Esophagus (tissue), 2 donors: Measurements from ENCODE around the gene CLEC5A. TPM values are rescaled to one million over a fixed set of nuclear protein-coding genes. Genes with fewer than 3 reads are reported as not detected.
"Not testable (repeated sequence)": the region's sequence is repeated elsewhere in the genome, so short reads cannot be mapped to it uniquely, and the experiment has no call there.

ENCODE experiments used
- H3K27ac ChIP-seq, 2 donors: one replicate each; pipeline ENCODE4 v1.5.1; 2013; ENCODE audit warnings: low read depth in 2 of 2, mild to moderate bottlenecking in 2 of 2, inconsistent platforms in 1 of 2, low read length in 1 of 2, moderate library complexity in 1 of 2
- H3K27me3 ChIP-seq, 2 donors: one replicate each; pipeline ENCODE4 v1.6.1; 2013; ENCODE audit warnings: low read length in 2 of 2, control low read depth in 1 of 2, mild to moderate bottlenecking in 1 of 2; ENCODE audit not compliant: insufficient read depth in 2 of 2, control insufficient read depth in 1 of 2
- H3K36me3 ChIP-seq, 2 donors: one replicate each; pipeline ENCODE4 v1.6.1; 2013; ENCODE audit warnings: low read length in 1 of 2; ENCODE audit not compliant: control insufficient read depth in 2 of 2, insufficient read depth in 2 of 2
- H3K4me1 ChIP-seq, 2 donors: one replicate each; pipeline ENCODE4 v1.6.1; 2013; ENCODE audit warnings: low read length in 1 of 2; ENCODE audit not compliant: control insufficient read depth in 2 of 2, insufficient read depth in 2 of 2
- H3K4me3 ChIP-seq, 2 donors: one replicate each; pipeline ENCODE4 v1.5.1; 2013; ENCODE audit warnings: low read length in 2 of 2, mild to moderate bottlenecking in 2 of 2, low read depth in 1 of 2, moderate library complexity in 1 of 2
- H3K9me3 ChIP-seq, 2 donors: one replicate each; pipeline ENCODE4 v1.6.1; 2013; ENCODE audit warnings: mild to moderate bottlenecking in 2 of 2, low read depth in 1 of 2, low read length in 1 of 2, moderate library complexity in 1 of 2; ENCODE audit not compliant: control insufficient read depth in 2 of 2, insufficient read depth in 1 of 2
- WGBS, 2 donors: extraction: QIAGEN DNeasy Blood & Tissue Kit; methylation state at CpG; one replicate each; pipeline ENCODE4 v1.1.7; 2013; 5-methylcytosine and 5-hydroxymethylcytosine counted together
- polyA plus RNA-seq, 2 donors: library from polyadenylated mRNA; stranded (reverse); fragments of 200-250 nt; gene quantifications; one replicate each; pipeline ENCODE4 v1.2.3, GENCODE V29; 2013
- donor health status: healthy with polysubstance abuse.
- donor health status: Bipolar disorder and iron deficiency.

The CLEC5A gene
- polyA plus RNA-seq = under 1 TPM; 0.69 to 0.78 TPM

- Histone ChIP-seq H3K9me3 (peaks cover 0 to 2% of the 10 kb centered on the region in 2 donors), H3K36me3 (no peaks in the 10 kb centered on the region), H3K27ac (no peak within 1 kb of the TSS), H3K4me1 (no peaks in the 10 kb centered on the region), H3K27me3 (no peaks in the 10 kb centered on the region), H3K4me3 (no peak within 1 kb of the TSS)
- WGBS, 2 donors = 66 to 69% methylated on average over 3 of the region's 3 CpGs
Observed at GRCh38 chr7:141946796-141947195, at the start of gene CLEC5A. CLEC5A (minus strand) TSS chr7:141946974; CDS start chr7:141946292, 682 bp downstream.

GRCh38 chr7:141993354-141993753 lies 46.6 kb upstream of the CLEC5A start:
- H3K9me3 ChIP-seq = no peaks in the 10 kb centered on the region
- no peak overlapping the region for H3K27ac ChIP-seq
- no peaks in the 10 kb centered on the region for H3K4me1 ChIP-seq
- 73 to 74% methylated on average over 1 of the region's 1 CpG for WGBS, 2 donors
- no peaks in the 10 kb centered on the region for H3K36me3 ChIP-seq
- no peak overlapping the region for H3K4me3 ChIP-seq
- no peaks in the 10 kb centered on the region for H3K27me3 ChIP-seq

GRCh38 chr7:141992688-141993087 lies 45.9 kb upstream of the CLEC5A start:
- Histone ChIP-seq H3K27me3 (no peaks in the 10 kb centered on the region), H3K36me3 (no peaks in the 10 kb centered on the region), H3K27ac (no peak overlapping the region), H3K9me3 (no peaks in the 10 kb centered on the region), H3K4me3 (no peak overlapping the region), H3K4me1 (no peaks in the 10 kb centered on the region)
- WGBS, 2 donors = 60 to 68% methylated on average over 4 of the region's 4 CpGs

- H3K4me1 ChIP-seq = no peaks in the 10 kb centered on the region
- H3K36me3 ChIP-seq = no peaks in the 10 kb centered on the region
- H3K4me3 ChIP-seq = no peak overlapping the region
- no peaks in the 10 kb centered on the region for H3K9me3 ChIP-seq
- 75 to 78% methylated on average over 2 of the region's 2 CpGs for WGBS, 2 donors
- no peaks in the 10 kb centered on the region for H3K27me3 ChIP-seq
- no peak overlapping the region for H3K27ac ChIP-seq
Observed at GRCh38 chr7:141992156-141992555, 45.4 kb upstream of the CLEC5A start.

- Histone ChIP-seq H3K9me3 (no peaks in the 10 kb centered on the region), H3K27me3 (no peaks in the 10 kb centered on the region), H3K27ac (no peak overlapping the region), H3K4me3 (no peak overlapping the region), H3K36me3 (no peaks in the 10 kb centered on the region), H3K4me1 (no peaks in the 10 kb centered on the region)
- 85 to 87% methylated on average over 6 of the region's 6 CpGs for WGBS, 2 donors
Observed at GRCh38 chr7:141991140-141991539, 44.4 kb upstream of the CLEC5A start.

- H3K36me3 ChIP-seq = no peaks in the 10 kb centered on the region
- H3K27ac ChIP-seq = no peak overlapping the region
- H3K9me3 ChIP-seq = no peaks in the 10 kb centered on the region
- 56 to 65% methylated on average over 2 of the region's 2 CpGs for WGBS, 2 donors
- H3K4me3 ChIP-seq = no peak overlapping the region
- H3K4me1 ChIP-seq = no peaks in the 10 kb centered on the region
- H3K27me3 ChIP-seq = no peaks in the 10 kb centered on the region
Observed at GRCh38 chr7:141990011-141990725, 43.4 kb upstream of the CLEC5A start.

- not testable (repeated sequence) for H3K27ac ChIP-seq
Observed at GRCh38 chr7:141987803-141988202, 41.0 kb upstream of the CLEC5A start.

GRCh38 chr7:141986923-141987322 lies 40.1 kb upstream of the CLEC5A start:
- Histone ChIP-seq H3K27ac (no peak overlapping the region), H3K27me3 (no peaks in the 10 kb centered on the region), H3K4me3 (no peak overlapping the region), H3K36me3 (no peaks in the 10 kb centered on the region), H3K9me3 (no peaks in the 10 kb centered on the region), H3K4me1 (no peaks in the 10 kb centered on the region)
- WGBS, 2 donors = 79 to 87% methylated on average over 2 of the region's 2 CpGs

More at GRCh38 chr7:141987803-141988202, 41.0 kb upstream of the CLEC5A start:
- not testable (repeated sequence) for H3K27me3 ChIP-seq, H3K36me3 ChIP-seq, H3K9me3 ChIP-seq, H3K4me3 ChIP-seq, H3K4me1 ChIP-seq
- WGBS, 2 donors = 66 to 83% methylated on average over 4 of the region's 4 CpGs

- not testable (repeated sequence) for H3K27me3 ChIP-seq, H3K4me1 ChIP-seq, H3K27ac ChIP-seq, H3K9me3 ChIP-seq, H3K4me3 ChIP-seq, H3K36me3 ChIP-seq
- 91 to 96% methylated on average over 7 to 11 of the region's 13 CpGs for WGBS, 2 donors
Observed at GRCh38 chr7:141985926-141986325, 39.2 kb upstream of the CLEC5A start.

- Histone ChIP-seq H3K9me3 (peaks cover 0 to 2% of the 10 kb centered on the region in 2 donors), H3K27me3 (no peaks in the 10 kb centered on the region), H3K4me3 (no peak overlapping the region), H3K4me1 (no peaks in the 10 kb centered on the region), H3K27ac (no peak overlapping the region), H3K36me3 (no peaks in the 10 kb centered on the region)
- 68 to 77% methylated on average over 2 of the region's 2 CpGs for WGBS, 2 donors
Observed at GRCh38 chr7:141979568-141979967, 32.8 kb upstream of the CLEC5A start.
